Stimulated activated CD8-positive, alpha-beta memory T cell treated with anti-CD3 and anti-CD28 coated beads, Interleukin-2, amount 100 ng/mL, for 48 hours (primary cell): ENCODE results near the gene DHRS7B.

ENCODE experiments used
- DNase-seq, 2 donors: peaks; one replicate each; pipeline ENCODE4 v3.0.0-alpha.2; 2020; ENCODE audit warnings: low read depth in 2 of 2

Gene DHRS7B

DNA sequence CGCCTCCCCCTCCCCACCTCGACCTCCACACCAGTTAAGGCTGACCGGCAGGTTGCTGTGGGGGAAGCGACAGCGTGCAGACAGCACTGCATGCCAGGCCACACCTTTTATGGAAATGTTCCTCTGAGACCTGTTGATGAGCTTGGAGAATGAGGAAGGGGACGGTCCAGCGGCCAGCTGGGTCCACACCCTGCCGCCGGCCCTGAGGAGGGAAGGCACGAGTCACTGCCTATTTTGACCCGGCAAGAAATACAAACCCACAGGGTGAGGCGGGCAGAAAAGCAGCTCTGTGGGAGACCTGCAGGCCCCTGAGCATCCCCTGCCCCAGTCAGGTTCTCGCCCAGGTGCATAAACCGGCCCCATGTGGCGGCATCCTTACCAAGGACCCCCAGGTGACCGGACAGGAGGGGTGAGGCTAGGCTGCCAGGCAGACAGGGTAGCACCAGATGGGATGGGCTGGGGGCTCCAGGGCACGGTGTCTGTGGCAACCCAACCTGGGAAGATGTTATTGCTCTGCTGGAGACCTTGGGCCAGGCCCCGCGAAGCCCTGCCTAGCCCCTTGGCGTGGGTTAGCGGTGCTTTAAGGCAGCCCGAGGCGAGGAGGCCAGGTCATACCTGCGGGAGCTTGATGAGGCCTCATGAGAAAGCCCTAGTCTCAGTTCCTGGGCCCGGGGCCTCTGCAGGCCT is 113.7 kb downstream of the DHRS7B start:
- no peak for DNase-seq
